A673 (cell line): Measurements from ENCODE around the gene UTP11. TPM values are rescaled to one million over a fixed set of nuclear protein-coding genes. Genes with fewer than 3 reads are reported as not detected.

Experiments used
- BruUV-seq: library from RNA; stranded (reverse); fragments of 400-500 nt; replicated peaks from 2 replicates; lab custom pipeline; 2021; lab: Mats Ljungman, UMichigan
- CTCF ChIA-PET: fragments of 300-600 bp; sonication (Branson Sonifier 250); formaldehyde crosslinking; loops from one replicate; lab custom pipeline; 2022; ENCODE audit warnings: antibody characterized with exemption; lab: Charles Lee
- POLR2A ChIA-PET: fragments of 300-600 bp; sonication (Branson Sonifier 250); formaldehyde crosslinking; loops from one replicate; lab custom pipeline; 2022; ENCODE audit warnings: antibody characterized with exemption; ENCODE audit not compliant: low non-redundant PET; lab: Charles Lee
- DNase-seq: peaks from one replicate; pipeline ENCODE4 v3.0.0-alpha.2; 2015; ENCODE audit warnings: low spot score
- H3K27ac ChIP-seq: fragments of 200-600 bp; sonication (generic); 2 replicates; pipeline ENCODE4 v1.5.1; 2016; ENCODE audit warnings: mixed run types, low read depth, mild to moderate bottlenecking, mixed read lengths, antibody characterized with exemption, low read length; ENCODE audit not compliant: poor library complexity, severe bottlenecking
- H3K27me3 ChIP-seq: fragments of 200-600 bp; sonication (generic); replicated peaks from 2 replicates; pipeline ENCODE4 v1.6.1; 2017; ENCODE audit warnings: mixed run types, low read depth, mild to moderate bottlenecking, mixed read lengths, antibody characterized with exemption, low read length; ENCODE audit not compliant: insufficient read depth, poor library complexity
- H3K36me3 ChIP-seq: fragments of 200-600 bp; sonication (generic); 2 replicates; pipeline ENCODE4 v1.6.1; 2016; ENCODE audit warnings: mixed run types, mild to moderate bottlenecking, mixed read lengths, antibody characterized with exemption, low read length; ENCODE audit not compliant: insufficient read depth, poor library complexity, severe bottlenecking
- H3K4me1 ChIP-seq: fragments of 200-600 bp; sonication (generic); 2 replicates; pipeline ENCODE4 v1.6.1; 2017; ENCODE audit warnings: mixed run types, mild to moderate bottlenecking, mixed read lengths, antibody characterized with exemption, low read length; ENCODE audit not compliant: insufficient read depth, poor library complexity, severe bottlenecking
- H3K4me3 ChIP-seq: fragments of 200-600 bp; sonication (generic); 2 replicates; pipeline ENCODE4 v1.5.1; 2016; ENCODE audit warnings: low read depth, mixed run types, mild to moderate bottlenecking, mixed read lengths, low read length; ENCODE audit not compliant: poor library complexity, severe bottlenecking
- H3K9me3 ChIP-seq: fragments of 200-600 bp; sonication (generic); 2 replicates; pipeline ENCODE4 v1.6.1; 2016; ENCODE audit warnings: mixed run types, low read depth, mild to moderate bottlenecking, mixed read lengths, antibody characterized with exemption, low read length; ENCODE audit not compliant: poor library complexity, severe bottlenecking
- CTCF ChIP-seq: fragments of 300-800, 200-600 bp; sonication (generic); conservative IDR thresholded peaks from 2 replicates; pipeline ENCODE4 v1.5.1; 2017; ENCODE audit warnings: low read depth, mild to moderate bottlenecking, antibody characterized with exemption, low read length, moderate library complexity, mixed read lengths
- EZH2 ChIP-seq: fragments of 200-600 bp; sonication (generic); IDR thresholded peaks from 2 replicates; pipeline ENCODE4 v1.6.1; 2017; ENCODE audit warnings: borderline replicate concordance, low read depth, mild to moderate bottlenecking, mixed read lengths, antibody characterized with exemption, low read length; ENCODE audit not compliant: poor library complexity, severe bottlenecking
- intact Hi-C: fragments of 100-400 bp; cut with micrococcal nuclease; formaldehyde crosslinking; loops from one replicate; pipeline ENCODE4 v1.10.0; 2022; ENCODE audit not compliant: unreplicated experiment
- total RNA-seq: library from RNA; stranded (reverse); gene quantifications from 2 replicates; pipeline ENCODE4 v1.2.3, GENCODE V29; 2021

UTP11 gene
- total RNA-seq, 1 experiment from 2014 or later = 113 TPM

- TSS peak; percentile 68 for BruUV-seq
- no peak for DNase-seq
- Histone ChIP-seq H3K36me3 (no peaks in the 10 kb centered on the region), H3K9me3 (no peaks in the 10 kb centered on the region), H3K27me3 (no peaks in the 10 kb centered on the region), H3K4me3 (peak overlapping the region; percentile 85), H3K4me1 (peaks cover 53% of the 10 kb centered on the region), H3K27ac (peak overlapping the region; percentile 94)
- ChIA-PET POLR2A (no interaction called here), CTCF (no interaction called here)
- TF ChIP-seq EZH2 (no peak), CTCF (no peak)
- intact Hi-C loops = no loop called here
These were observed 8.0 kb upstream of the UTP11 start for GRCh38 chr1:38004284-38005108.

DNA sequence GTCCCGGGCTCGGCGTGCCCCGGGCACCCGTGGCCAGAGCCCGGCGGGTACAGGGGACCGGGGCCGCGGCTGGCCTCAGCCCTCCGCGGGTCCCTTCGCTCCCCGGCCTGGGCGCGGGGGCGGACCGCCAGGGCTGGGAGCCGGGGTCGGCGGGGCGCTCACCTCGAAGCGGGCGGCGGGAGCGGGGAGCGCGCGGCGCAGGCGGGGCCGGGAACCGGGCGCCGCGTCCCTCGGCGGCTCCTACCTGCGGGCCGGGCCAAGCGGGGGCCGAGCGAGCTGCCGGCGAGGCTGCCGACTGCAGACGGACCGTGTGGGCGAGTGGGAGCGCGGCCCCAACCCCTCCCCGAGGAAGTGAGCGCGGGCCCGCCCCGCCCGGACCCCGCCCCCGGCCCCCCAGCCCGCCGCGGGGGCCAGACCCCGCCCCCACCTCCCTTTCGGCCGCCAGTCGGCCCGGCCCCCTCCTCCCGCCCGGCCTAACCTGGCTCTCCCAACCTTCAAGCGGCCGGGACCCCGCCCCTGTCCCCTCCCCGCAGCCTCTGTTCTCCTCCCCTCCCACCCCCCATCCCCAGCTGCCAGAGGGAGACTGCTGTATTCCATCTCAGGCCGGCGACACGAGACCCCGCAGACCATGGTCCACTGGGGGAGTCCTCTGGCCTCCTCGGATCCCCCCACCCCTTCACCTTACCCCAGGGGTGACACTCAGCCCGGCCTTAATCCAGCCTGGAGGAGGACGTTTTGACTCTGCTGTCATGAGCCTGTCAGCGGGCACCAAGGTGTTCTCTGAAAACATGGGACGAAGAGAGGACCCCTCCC, 7.1 kb upstream of the UTP11 start, which contains the start of gene FHL3:
TSS of gene FHL3 (minus strand) at position 320 of the 813 bp plus-strand sequence. CDS start 6,102 bp downstream, outside the sequence.
- no peak for TF ChIP-seq EZH2
- no peak for TF ChIP-seq CTCF
- ChIA-PET CTCF (no interaction called here), POLR2A (no interaction called here)
- peak within 1 kb of the TSS; percentile 85 for H3K4me3 ChIP-seq
- no peaks in the 10 kb centered on the region for H3K36me3 ChIP-seq
- peak within 1 kb of the TSS; percentile 94 for H3K27ac ChIP-seq
- no TSS peak for BruUV-seq
- peak; percentile 82 for DNase-seq
- H3K4me1 ChIP-seq = peaks cover 44% of the 10 kb centered on the region
- intact Hi-C loops = no loop called here
- H3K9me3 ChIP-seq = no peaks in the 10 kb centered on the region
- H3K27me3 ChIP-seq = no peaks in the 10 kb centered on the region

- Histone ChIP-seq H3K27me3 (no peaks in the 10 kb centered on the region), H3K9me3 (no peaks in the 10 kb centered on the region), H3K4me1 (peaks cover 36% of the 10 kb centered on the region), H3K36me3 (no peaks in the 10 kb centered on the region), H3K4me3 (peak overlapping the region; percentile 34), H3K27ac (peak overlapping the region; percentile 70)
- no peak for DNase-seq
- intact Hi-C loops = no loop called here
- no TSS peak for BruUV-seq
- POLR2A ChIA-PET = no interaction called here
- CTCF ChIA-PET = no interaction called here
- TF ChIP-seq EZH2 (no peak), CTCF (no peak)
These were observed 6.3 kb upstream of the UTP11 start for GRCh38 chr1:38006008-38006828.
